ENCODE measurements around the gene CACNA2D3.
A peak's percentile ranks its signal among the peaks of the same experiment; 100 is the strongest.

CACNA2D3 gene

DNA sequence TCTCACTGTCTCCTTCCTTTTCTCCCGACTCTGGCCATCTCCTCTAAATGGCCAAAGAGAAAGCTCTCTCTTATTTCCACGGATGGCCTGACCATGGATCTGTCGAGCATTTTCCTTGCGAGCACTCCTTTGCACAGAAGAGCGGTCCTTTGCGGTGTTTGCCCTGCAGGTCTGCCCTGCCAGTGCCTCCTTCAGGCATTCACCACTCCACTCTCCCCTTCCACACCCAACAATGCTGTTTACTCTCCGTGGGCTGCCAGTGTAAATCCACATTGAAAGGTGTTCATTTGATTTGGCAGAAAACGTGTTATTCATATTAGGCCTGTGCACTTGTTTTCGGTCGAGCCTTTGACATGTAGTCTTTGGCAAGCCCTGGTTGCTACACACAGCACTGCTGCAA lies 49.6 kb downstream of the CACNA2D3 start:
- no peak for DNase-seq

GRCh38 chr3:54173371-54173770 lies 51.0 kb downstream of the CACNA2D3 start:
- no peak for DNase-seq

DNA sequence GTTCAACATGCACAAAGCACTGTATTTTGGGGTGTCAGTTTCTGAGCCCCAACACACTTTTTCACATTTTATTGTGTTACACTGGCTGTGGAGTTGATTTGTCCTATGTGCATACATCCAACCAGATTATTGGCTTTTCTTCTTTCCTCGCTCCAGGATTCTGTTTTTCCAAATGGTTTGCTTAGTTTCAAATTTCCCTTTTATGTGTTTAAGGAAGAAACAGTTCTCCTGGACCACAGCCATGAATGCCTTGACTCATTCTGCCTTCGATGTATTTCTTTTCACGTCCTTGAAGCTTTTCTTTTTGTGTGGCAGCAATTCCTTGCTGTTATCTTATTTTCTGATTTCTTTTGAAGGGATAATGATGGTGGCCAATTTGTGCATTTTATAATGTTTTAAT lies 53.8 kb downstream of the CACNA2D3 start:
- DNase-seq: no peak

- DNase-seq: no peak
These were observed 55.5 kb downstream of the CACNA2D3 start for GRCh38 chr3:54177816-54178215.

DNA sequence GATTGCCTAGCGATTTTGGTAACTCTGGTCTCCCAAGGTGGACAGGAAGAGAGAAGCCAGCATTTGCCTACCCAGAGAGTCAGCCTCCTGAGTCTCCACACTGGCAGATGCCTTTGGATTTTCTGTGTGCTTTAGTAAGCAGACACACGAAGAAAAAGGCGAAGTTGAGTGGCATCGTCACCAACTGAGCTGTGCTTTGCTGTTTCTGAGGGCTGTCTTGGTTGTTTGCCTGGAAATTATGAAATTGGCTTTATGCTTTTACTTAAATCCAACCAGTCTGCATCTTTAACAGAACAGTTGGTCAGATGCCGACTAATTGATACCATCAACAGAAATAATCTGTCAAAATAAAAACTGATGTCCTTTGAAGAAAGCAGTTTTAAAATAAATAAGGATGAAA lies 56.0 kb downstream of the CACNA2D3 start:
- no peak for DNase-seq

DNA sequence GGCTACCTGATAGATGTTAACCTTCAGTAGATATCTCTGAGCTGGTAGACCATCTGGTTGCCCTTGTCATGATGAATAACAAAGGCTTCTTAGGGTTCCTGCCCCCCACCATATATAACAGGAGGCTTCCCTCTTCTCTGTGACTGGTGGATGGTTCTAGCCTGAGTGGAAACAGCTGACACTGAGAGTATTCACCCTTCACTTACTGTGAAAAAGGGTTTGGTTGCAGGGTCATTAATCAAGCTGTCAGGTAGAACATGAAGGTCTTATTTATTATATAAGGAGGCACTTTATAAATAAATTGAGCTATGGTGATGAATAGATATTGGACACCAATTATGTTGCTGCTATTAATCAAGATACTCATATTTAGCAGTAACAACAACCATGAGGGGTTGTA lies 58.6 kb downstream of the CACNA2D3 start:
- no peak for DNase-seq

DNA sequence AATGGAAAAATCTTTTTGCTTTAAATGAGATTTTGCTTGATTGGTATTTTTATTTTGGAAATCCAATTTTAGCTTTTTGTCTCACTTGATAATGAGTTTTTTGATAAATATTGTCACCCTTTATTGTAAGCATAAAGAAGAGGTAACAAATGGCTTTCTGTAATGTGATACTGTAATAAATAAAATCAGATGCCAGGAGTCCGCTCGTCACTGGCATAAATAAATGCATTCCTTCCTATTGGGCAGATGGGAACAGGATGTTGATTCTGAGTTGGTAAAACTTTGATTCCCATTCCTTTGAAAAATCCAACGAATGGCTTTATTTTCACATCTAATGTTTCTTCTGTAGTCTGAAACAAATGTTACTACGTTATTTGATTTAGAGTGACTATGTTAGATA lies 59.9 kb downstream of the CACNA2D3 start:
- DNase-seq: no peak

- DNase-seq: no peak
These were observed 63.4 kb downstream of the CACNA2D3 start for GRCh38 chr3:54185740-54186139.

GRCh38 chr3:54188176-54188791 lies 65.9 kb downstream of the CACNA2D3 start:
- peak in 1 of 2 donors; percentile 9 for DNase-seq

- no peak for DNase-seq
These were observed 68.9 kb downstream of the CACNA2D3 start for GRCh38 chr3:54191220-54191619.

- no peak for DNase-seq
These were observed 69.7 kb downstream of the CACNA2D3 start for GRCh38 chr3:54192026-54192425.

DNA sequence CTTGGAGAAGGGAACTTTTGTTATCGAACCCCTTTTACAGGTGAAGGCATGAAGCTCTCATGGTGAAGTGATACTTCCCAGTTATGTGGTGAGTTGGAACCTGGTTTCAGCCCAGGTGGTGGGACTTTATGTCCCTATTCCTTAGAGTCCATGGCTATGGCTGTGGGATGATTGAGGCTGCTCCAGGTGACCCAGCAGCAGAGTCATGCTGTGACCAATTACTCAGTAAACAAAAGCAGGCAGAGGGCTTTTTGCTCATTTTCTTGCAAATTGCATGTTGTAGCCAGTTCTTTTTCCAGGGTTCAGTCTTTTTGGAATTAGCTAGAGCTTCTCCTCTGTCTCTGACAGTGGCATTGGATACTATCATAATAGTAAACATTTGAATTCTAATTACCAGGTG lies 70.7 kb downstream of the CACNA2D3 start:
- no peak for DNase-seq

GRCh38 chr3:54196360-54196991 lies 74.1 kb downstream of the CACNA2D3 start:
- DNase-seq: no peak

DNA sequence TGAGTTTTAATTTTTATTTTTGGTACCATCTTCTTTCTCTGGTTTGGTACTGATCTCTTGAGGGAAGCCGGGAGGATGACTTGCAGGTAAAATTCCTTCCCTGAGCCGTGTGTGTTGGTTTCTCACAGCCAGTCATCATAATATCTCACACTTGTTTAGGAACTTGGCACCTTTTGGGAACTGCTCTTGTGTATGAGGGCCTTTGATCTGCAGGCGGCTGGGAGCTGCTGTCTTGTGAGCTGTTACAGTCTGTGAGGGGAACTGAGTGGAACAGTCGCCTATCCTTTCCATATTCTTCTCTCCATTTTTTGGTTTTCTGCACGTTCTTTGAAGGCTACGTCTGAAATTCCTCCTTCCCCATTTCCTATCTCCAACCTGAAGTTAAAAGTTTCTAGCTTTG lies 75.2 kb downstream of the CACNA2D3 start:
- DNase-seq: no peak

GRCh38 chr3:54198556-54198955 lies 76.2 kb downstream of the CACNA2D3 start:
- DNase-seq: no peak

DNA sequence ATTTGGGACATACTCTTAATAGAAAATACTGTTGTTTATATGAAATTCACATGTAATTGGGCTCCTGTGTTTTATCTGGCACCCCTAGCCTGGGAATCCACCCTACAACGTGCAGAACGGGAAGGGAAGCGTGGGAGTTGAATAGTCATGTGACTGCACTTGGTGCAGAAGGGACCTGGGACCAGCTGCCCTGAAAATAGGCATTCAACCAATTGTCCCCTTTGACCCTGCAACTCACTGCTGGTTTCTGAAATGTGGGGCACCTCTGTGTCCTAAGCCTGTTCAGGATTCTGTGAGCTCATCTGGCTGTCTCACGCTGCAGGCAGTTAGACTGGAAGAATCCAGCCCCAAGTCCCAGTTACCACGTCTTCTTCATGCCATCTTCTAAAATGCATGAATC lies 79.7 kb downstream of the CACNA2D3 start:
- DNase-seq: no peak

DNA sequence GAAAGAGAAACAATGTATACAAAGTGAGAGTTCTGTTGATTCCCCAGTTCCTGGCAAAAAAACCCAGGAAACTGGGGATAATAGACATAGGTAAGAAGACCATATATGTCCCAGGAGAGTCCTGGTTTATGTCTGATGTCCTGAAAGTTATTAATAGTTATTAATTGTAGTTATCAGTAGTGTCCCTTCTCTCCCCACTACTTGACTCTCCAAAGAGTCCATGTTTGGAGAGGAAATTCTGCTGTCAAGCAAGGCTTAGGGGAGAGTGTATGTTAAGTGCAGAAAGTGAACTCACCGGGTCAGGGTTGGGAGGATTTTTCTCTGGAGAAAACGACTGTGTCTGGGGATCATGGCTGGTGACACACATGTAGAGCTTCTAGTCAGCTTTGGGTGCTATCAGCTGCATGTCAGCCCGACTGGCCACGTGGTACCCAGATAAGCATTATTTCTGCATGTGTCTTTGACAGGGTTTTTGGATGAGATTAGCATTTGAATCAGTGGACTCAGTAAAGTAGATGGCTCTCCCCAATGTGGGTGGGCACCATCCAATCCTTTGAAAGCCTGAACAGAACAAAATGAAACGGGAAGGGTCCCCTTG lies 80.4 kb downstream of the CACNA2D3 start:
- DNase-seq: no peak

DNA sequence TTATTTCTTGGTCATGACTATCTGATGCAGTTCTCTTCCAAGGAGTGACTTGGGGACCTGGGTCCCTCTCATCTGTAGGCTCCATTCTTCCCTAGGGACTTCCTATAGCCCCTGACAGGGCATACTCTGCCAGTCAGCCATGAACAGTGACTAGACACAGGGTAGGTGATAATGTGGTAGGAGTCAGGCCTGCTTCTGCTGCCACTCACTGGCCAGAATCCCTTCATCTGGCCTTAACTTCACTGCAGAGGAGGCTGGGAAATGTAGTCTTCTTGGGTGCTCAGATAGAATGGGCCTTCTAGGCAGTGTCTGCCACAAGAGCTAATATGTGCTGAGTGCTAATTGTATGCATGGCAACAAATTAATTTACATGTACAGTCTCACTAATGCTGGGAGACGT lies 84.5 kb downstream of the CACNA2D3 start:
- no peak for DNase-seq

GRCh38 chr3:54211097-54211496 lies 88.7 kb downstream of the CACNA2D3 start:
- DNase-seq: no peak

DNA sequence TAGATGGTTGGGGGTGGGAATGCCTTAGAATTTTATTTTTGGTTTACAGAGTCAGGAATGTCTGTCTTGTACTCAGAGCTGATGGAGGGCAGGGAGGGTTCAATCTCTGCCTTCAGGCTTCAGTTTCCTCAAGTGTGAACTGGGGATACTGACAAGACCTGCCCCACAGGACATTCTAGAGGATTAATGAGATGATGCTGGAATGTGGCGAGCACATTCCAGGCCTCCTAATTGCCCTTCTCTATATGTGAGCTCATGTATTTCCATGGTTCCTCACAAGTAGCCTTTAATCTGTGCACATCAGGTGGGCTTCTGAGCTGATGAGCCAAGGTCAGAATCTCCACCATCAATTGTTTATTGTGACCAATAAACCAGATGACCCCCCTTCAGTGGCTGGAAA lies 90.4 kb downstream of the CACNA2D3 start:
- DNase-seq: no peak

- DNase-seq: no peak
These were observed 91.6 kb downstream of the CACNA2D3 start for GRCh38 chr3:54213907-54214306.

DNA sequence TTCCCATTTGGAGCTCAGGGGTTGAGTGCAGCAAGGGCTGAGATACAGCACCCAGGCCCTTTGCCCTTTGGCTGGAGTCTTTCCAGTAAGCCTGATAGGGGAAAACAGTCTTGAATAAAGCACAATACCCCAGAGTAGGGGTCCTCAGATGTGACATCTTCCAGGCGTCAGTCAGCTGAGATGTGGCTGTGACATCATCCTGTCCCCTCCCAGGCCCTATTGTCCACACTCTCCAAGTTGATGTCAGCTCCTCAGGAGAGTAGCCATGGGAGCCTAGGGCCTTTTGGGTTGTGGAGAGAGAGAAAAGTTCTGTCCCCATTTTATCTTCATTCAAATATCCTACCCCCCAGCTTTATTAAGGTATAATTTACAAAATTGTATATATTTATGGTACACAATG lies 92.5 kb downstream of the CACNA2D3 start:
- no peak for DNase-seq

DNA sequence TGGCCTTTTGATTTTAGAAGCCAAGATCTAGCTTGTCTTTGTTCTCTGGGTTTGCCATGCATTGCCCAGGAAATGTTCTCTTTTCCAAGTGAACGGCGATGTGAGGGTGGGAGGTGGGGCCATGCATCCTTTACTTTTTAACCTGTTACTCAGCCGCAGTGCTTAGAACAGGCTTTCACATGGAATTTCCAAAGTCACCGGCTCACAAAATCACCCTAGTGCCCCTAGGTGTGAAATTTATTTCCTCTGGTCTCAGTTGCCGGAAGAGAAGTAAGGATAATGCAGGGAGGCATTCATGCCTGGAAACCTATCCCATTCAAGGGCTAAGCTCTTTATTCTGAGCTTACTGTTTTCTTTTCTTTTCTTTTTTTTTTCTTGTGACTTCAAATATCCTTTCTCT lies 93.2 kb downstream of the CACNA2D3 start:
- no peak for DNase-seq

DNA sequence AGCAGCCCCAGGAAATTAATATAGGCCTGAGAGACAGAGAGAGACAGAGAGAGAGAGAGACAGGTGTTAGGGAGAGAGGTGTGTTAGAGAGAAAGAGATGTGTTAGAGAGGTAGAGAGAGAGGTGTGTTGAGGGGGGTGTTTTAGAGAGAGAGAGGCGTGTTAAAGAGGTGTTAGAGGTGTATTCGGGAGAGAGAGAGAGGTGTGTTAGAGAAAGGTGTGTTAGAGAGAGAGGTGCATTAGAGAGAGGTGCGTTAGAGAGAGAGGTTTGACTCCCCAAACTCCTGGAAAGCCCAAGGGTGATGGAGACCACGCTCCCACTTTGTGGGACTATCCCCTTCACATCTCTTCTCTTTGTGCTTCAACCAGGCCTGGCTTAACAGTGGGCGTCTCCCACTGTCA lies 95.5 kb downstream of the CACNA2D3 start:
- no peak for DNase-seq

DNA sequence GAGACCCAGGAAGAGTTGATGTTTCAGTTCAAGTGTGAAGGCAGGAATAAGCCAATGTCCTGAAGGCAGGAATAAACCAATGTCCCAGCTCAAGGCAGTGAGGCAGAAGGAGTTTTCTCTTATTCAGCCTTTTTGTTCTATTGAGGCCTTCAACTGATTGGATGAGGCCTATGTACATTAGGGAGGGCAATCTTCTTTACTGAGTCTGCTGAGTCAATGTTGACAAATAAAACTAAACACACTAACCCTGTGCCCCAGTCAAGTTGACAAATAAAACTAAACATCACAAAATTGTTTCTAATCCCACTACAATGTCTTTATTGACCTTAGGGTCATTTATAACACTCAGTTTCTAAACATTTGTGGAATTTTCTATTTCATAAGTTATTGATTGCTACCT lies 100.0 kb downstream of the CACNA2D3 start:
- no peak for DNase-seq
